ENCODE results near the gene RAB3IL1.
"Not testable (repeated sequence)": the region's sequence is repeated elsewhere in the genome, so short reads cannot be mapped to it uniquely, and the experiment has no call there.

Gene RAB3IL1

GRCh38 chr11:61917334-61918109 is at the start of gene RAB3IL1:
Gene RAB3IL1, minus strand, starts transcription at chr11:61917566. Its CDS starts 199 bp downstream, at chr11:61917367.
- peaks cover 14% of the 10 kb centered on the region for H3K27me3 ChIP-seq (ENCODE audit: control insufficient read depth, insufficient read depth, low read length)
- H3K4me3 ChIP-seq (ENCODE audit: low read depth, low read length), result peak within 1 kb of the TSS; percentile 60
- H3K9me3 ChIP-seq (ENCODE audit: control insufficient read depth, insufficient read depth, low read length), result no peaks in the 10 kb centered on the region
- no peaks in the 10 kb centered on the region for H3K36me3 ChIP-seq (ENCODE audit: control insufficient read depth, insufficient read depth, low read length)
- H3K9ac ChIP-seq (ENCODE audit: low read depth, low read length), result no peak within 1 kb of the TSS
- H3K4me1 ChIP-seq (ENCODE audit: control insufficient read depth, insufficient read depth, low read length), result peaks cover 2% of the 10 kb centered on the region

- H3K9me3 ChIP-seq (ENCODE audit: control insufficient read depth, insufficient read depth, low read length), result no peaks in the 10 kb centered on the region
- peak overlapping the region; percentile 78 for H3K9ac ChIP-seq (ENCODE audit: low read depth, low read length)
- H3K36me3 ChIP-seq (ENCODE audit: control insufficient read depth, insufficient read depth, low read length), result peaks cover 18% of the 10 kb centered on the region
- peaks cover 14% of the 10 kb centered on the region for H3K4me1 ChIP-seq (ENCODE audit: control insufficient read depth, insufficient read depth, low read length)
- H3K4me3 ChIP-seq (ENCODE audit: low read depth, low read length), result peak overlapping the region; percentile 99
- no peaks in the 10 kb centered on the region for H3K27me3 ChIP-seq (ENCODE audit: control insufficient read depth, insufficient read depth, low read length)
These were observed 49.4 kb upstream of the RAB3IL1 start for GRCh38 chr11:61966734-61967115.

GRCh38 chr11:61964666-61965271 is 47.4 kb upstream of the RAB3IL1 start:
- not testable (repeated sequence) for H3K9ac ChIP-seq (ENCODE audit: low read depth, low read length)
- Histone ChIP-seq H3K4me3 (ENCODE audit: low read depth, low read length) (peak overlapping the region; percentile 99), H3K36me3 (ENCODE audit: control insufficient read depth, insufficient read depth, low read length) (peaks cover 18% of the 10 kb centered on the region)

DNA sequence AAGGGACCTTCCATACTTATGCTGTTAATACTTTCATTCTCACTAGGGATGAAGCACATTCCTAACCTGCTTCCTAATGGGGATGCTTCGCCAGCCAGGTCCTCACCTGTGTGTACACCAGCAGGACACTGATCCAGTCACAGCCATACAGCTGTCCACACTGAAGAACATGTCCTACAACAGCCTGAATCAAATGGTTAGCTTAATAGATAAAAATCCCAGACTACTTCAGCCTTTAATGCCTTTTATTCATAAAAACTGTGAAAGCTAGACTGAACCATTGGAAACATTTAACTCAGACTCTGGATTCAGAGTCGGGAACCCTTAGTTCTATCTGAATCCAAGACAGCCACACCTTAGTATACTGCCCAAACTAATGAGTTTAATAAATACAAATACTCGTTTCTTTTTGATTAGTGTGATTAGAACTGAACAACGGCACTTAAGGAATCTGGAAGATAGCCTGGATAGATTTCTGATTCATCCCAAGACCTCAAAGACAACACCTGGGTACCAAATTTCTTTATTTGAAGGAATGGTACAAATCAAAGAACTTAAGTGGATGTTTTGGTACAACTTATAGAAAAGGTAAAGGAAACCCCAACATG is 46.8 kb upstream of the RAB3IL1 start:
- H3K4me3 ChIP-seq (ENCODE audit: low read depth, low read length), result no peak overlapping the region
- no peaks in the 10 kb centered on the region for H3K27me3 ChIP-seq (ENCODE audit: control insufficient read depth, insufficient read depth, low read length)
- peaks cover 6% of the 10 kb centered on the region for H3K4me1 ChIP-seq (ENCODE audit: control insufficient read depth, insufficient read depth, low read length)
- H3K36me3 ChIP-seq (ENCODE audit: control insufficient read depth, insufficient read depth, low read length), result peaks cover 18% of the 10 kb centered on the region
- H3K9ac ChIP-seq (ENCODE audit: low read depth, low read length), result no peak overlapping the region
- H3K9me3 ChIP-seq (ENCODE audit: control insufficient read depth, insufficient read depth, low read length), result no peaks in the 10 kb centered on the region

More at GRCh38 chr11:61964666-61965271, 47.4 kb upstream of the RAB3IL1 start:
- not testable (repeated sequence) for H3K27me3 ChIP-seq (ENCODE audit: control insufficient read depth, insufficient read depth, low read length); H3K9me3 ChIP-seq (ENCODE audit: control insufficient read depth, insufficient read depth, low read length); H3K4me1 ChIP-seq (ENCODE audit: control insufficient read depth, insufficient read depth, low read length)

DNA sequence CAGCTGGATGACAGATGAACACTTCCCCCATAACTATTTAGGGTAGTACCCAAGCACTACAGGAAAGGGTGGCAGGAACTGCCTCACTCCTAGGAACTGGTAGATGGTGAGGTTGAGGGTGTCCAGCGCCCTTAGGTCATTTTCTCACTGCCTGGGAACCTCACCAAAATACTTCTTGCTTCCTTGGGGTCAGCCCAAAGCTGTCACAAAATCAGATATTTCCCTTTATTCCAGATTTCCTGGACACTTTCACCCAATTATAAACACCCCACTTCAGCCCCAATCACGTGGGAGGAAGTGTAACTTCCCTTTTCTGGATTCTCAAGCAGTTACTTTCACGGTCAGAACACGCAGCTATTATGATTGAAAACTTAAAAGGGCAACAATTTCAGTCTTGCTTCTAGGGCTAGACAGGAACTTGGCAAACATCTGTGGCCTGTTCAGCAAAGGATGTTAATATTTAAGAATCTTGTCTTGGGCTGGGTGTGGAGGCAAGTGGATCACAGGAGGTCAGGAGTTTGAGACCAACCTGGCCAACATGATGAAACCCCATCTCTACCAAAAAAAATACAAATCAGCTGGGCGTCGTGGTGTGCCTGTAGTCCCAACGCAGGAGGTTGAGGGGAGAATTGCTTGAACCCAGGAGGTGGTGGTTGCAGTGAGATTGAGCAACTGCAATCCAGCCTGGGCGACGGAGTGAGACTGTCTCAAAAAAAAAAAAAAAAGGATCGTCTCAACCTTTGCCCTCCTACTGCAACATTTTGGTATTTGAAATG is 46.1 kb upstream of the RAB3IL1 start:
- Histone ChIP-seq H3K4me1 (ENCODE audit: control insufficient read depth, insufficient read depth, low read length) (peaks cover 2% of the 10 kb centered on the region), H3K36me3 (ENCODE audit: control insufficient read depth, insufficient read depth, low read length) (peaks cover 18% of the 10 kb centered on the region), H3K9me3 (ENCODE audit: control insufficient read depth, insufficient read depth, low read length) (no peaks in the 10 kb centered on the region), H3K4me3 (ENCODE audit: low read depth, low read length) (no peak overlapping the region), H3K27me3 (ENCODE audit: control insufficient read depth, insufficient read depth, low read length) (no peaks in the 10 kb centered on the region), H3K9ac (ENCODE audit: low read depth, low read length) (no peak overlapping the region)

- H3K4me1 ChIP-seq (ENCODE audit: control insufficient read depth, insufficient read depth, low read length), result peaks cover 2% of the 10 kb centered on the region
- H3K27me3 ChIP-seq (ENCODE audit: control insufficient read depth, insufficient read depth, low read length), result no peaks in the 10 kb centered on the region
- peaks cover 18% of the 10 kb centered on the region for H3K36me3 ChIP-seq (ENCODE audit: control insufficient read depth, insufficient read depth, low read length)
- no peaks in the 10 kb centered on the region for H3K9me3 ChIP-seq (ENCODE audit: control insufficient read depth, insufficient read depth, low read length)
- H3K4me3 ChIP-seq (ENCODE audit: low read depth, low read length), result no peak overlapping the region
- H3K9ac ChIP-seq (ENCODE audit: low read depth, low read length), result no peak overlapping the region
These were observed 45.6 kb upstream of the RAB3IL1 start for GRCh38 chr11:61963016-61963281.

GRCh38 chr11:61962213-61963015 is 45.0 kb upstream of the RAB3IL1 start:
- no peak overlapping the region for H3K9ac ChIP-seq (ENCODE audit: low read depth, low read length)
- H3K4me1 ChIP-seq (ENCODE audit: control insufficient read depth, insufficient read depth, low read length), result peaks cover 2% of the 10 kb centered on the region
- H3K4me3 ChIP-seq (ENCODE audit: low read depth, low read length), result no peak overlapping the region
- no peaks in the 10 kb centered on the region for H3K9me3 ChIP-seq (ENCODE audit: control insufficient read depth, insufficient read depth, low read length)
- H3K27me3 ChIP-seq (ENCODE audit: control insufficient read depth, insufficient read depth, low read length), result no peaks in the 10 kb centered on the region
- H3K36me3 ChIP-seq (ENCODE audit: control insufficient read depth, insufficient read depth, low read length), result peaks cover 18% of the 10 kb centered on the region

DNA sequence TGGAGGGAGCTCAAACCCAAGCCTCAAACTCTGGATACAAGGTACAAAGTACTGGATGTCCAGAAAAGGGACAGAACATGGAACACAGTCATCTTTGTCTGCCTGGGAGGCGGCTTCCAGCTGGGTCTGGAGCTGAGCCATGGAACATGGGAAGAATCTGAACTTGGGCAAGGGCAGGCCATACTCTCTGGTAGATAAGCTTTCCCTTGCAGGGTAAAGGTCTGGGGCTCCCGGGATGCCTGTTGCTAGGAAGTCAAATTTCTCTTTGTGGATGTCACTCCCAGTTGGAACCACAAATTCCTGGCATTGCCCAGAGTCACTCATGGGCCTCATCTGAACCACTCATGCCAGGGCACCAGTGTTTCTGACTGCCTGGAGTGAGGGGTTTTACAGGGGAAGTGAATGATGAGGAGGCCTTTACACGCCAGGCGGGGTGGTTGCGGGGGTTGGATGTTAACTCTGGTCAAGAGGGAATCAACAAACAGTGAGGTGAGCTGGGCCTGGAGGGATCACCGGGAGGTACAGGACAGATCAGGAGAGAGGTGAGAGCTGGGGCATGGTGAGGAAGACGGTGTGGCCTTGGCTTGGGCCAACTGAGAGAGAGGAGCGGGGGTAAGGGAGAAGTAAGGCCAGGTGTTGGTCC is 44.3 kb upstream of the RAB3IL1 start:
- H3K4me3 ChIP-seq (ENCODE audit: low read depth, low read length), result no peak overlapping the region
- H3K36me3 ChIP-seq (ENCODE audit: control insufficient read depth, insufficient read depth, low read length), result peaks cover 15% of the 10 kb centered on the region

GRCh38 chr11:61960532-61960931 is 43.2 kb upstream of the RAB3IL1 start:
- Histone ChIP-seq H3K27me3 (ENCODE audit: control insufficient read depth, insufficient read depth, low read length) (no peaks in the 10 kb centered on the region), H3K4me1 (ENCODE audit: control insufficient read depth, insufficient read depth, low read length) (peaks cover 2% of the 10 kb centered on the region), H3K9ac (ENCODE audit: low read depth, low read length) (no peak overlapping the region), H3K36me3 (ENCODE audit: control insufficient read depth, insufficient read depth, low read length) (peaks cover 14% of the 10 kb centered on the region), H3K4me3 (ENCODE audit: low read depth, low read length) (no peak overlapping the region), H3K9me3 (ENCODE audit: control insufficient read depth, insufficient read depth, low read length) (no peaks in the 10 kb centered on the region)

More for the DNA sequence above, 44.3 kb upstream of the RAB3IL1 start:
- Histone ChIP-seq H3K9ac (ENCODE audit: low read depth, low read length) (no peak overlapping the region), H3K27me3 (ENCODE audit: control insufficient read depth, insufficient read depth, low read length) (no peaks in the 10 kb centered on the region), H3K9me3 (ENCODE audit: control insufficient read depth, insufficient read depth, low read length) (no peaks in the 10 kb centered on the region), H3K4me1 (ENCODE audit: control insufficient read depth, insufficient read depth, low read length) (peaks cover 2% of the 10 kb centered on the region)

GRCh38 chr11:61959678-61960077 is 42.3 kb upstream of the RAB3IL1 start:
- Histone ChIP-seq H3K27me3 (ENCODE audit: control insufficient read depth, insufficient read depth, low read length) (no peaks in the 10 kb centered on the region), H3K36me3 (ENCODE audit: control insufficient read depth, insufficient read depth, low read length) (peaks cover 9% of the 10 kb centered on the region), H3K9me3 (ENCODE audit: control insufficient read depth, insufficient read depth, low read length) (no peaks in the 10 kb centered on the region), H3K4me1 (ENCODE audit: control insufficient read depth, insufficient read depth, low read length) (no peaks in the 10 kb centered on the region), H3K4me3 (ENCODE audit: low read depth, low read length) (no peak overlapping the region), H3K9ac (ENCODE audit: low read depth, low read length) (no peak overlapping the region)

GRCh38 chr11:61959114-61959513 is 41.7 kb upstream of the RAB3IL1 start:
- H3K9ac ChIP-seq (ENCODE audit: low read depth, low read length), result no peak overlapping the region
- H3K9me3 ChIP-seq (ENCODE audit: control insufficient read depth, insufficient read depth, low read length), result no peaks in the 10 kb centered on the region
- H3K36me3 ChIP-seq (ENCODE audit: control insufficient read depth, insufficient read depth, low read length), result peaks cover 5% of the 10 kb centered on the region
- no peak overlapping the region for H3K4me3 ChIP-seq (ENCODE audit: low read depth, low read length)
- H3K4me1 ChIP-seq (ENCODE audit: control insufficient read depth, insufficient read depth, low read length), result no peaks in the 10 kb centered on the region
- peaks cover 3% of the 10 kb centered on the region for H3K27me3 ChIP-seq (ENCODE audit: control insufficient read depth, insufficient read depth, low read length)

All from iPS-15b (cell line).